Endothelial cell of umbilical vein (primary cell): ENCODE results near the gene RGS6. TPM values are rescaled to one million over a fixed set of nuclear protein-coding genes. Genes with fewer than 3 reads are reported as not detected.

Source experiments
- BruUV-seq: library from RNA; stranded (reverse); fragments of 400-500 nt; replicated peaks from 2 replicates; lab custom pipeline; 2021; lab: Mats Ljungman, UMichigan
- CTCF ChIA-PET: fragments of 300-600, 350-600 bp; sonication (Branson Sonifier 250); formaldehyde crosslinking; loops from one replicate; lab custom pipeline; 2021; ENCODE audit warnings: antibody characterized with exemption, inconsistent platforms; lab: Charles Lee
- POLR2A ChIA-PET: fragments of 300-600, 350-600 bp; sonication (Branson Sonifier 250); formaldehyde crosslinking; loops from one replicate; lab custom pipeline; 2021; ENCODE audit warnings: antibody characterized with exemption, inconsistent platforms; lab: Charles Lee
- DNase-seq: peaks from one replicate; pipeline ENCODE4 v3.0.0-alpha.2; 2011; ENCODE audit warnings: low read depth, low spot score
- FAIRE-seq: peaks from 2 replicates; lab custom pipeline; 2011; peaks lifted over from hg19 to GRCh38; lab: Jason Lieb, UNC
- H2AFZ ChIP-seq: 2 replicates; pipeline ENCODE4 v1.6.0; 2012; ENCODE audit warnings: low read depth, low read length, control low read depth, inconsistent platforms
- H3K27ac ChIP-seq: 2 replicates; pipeline ENCODE4 v1.5.1; 2011; ENCODE audit warnings: low read depth, mild to moderate bottlenecking, control low read depth, low read length, moderate library complexity; ENCODE audit not compliant: insufficient read depth
- H3K27me3 ChIP-seq, 2 experiments: 2 replicates each; pipeline versions ENCODE4 v1.6.0 to v1.6.1; 2011; ENCODE audit warnings: low read length in 2 of 2, mixed read lengths in 1 of 2; ENCODE audit not compliant: control insufficient read depth in 2 of 2, insufficient read depth in 2 of 2
- H3K36me3 ChIP-seq, 2 experiments: 2 replicates in 1 of 2; 3 replicates in 1 of 2; pipeline ENCODE4 v1.5.1; 2011; ENCODE audit warnings: low read length in 2 of 2, mild to moderate bottlenecking in 1 of 2, moderate library complexity in 1 of 2; ENCODE audit not compliant: control insufficient read depth in 2 of 2, insufficient read depth in 2 of 2; ENCODE audit errors: extremely low read depth in 1 of 2
- H3K4me1 ChIP-seq: 3 replicates; pipeline ENCODE4 v1.5.1; 2011; ENCODE audit warnings: mild to moderate bottlenecking, low read length; ENCODE audit not compliant: control insufficient read depth, insufficient read depth; ENCODE audit errors: extremely low read depth
- H3K4me2 ChIP-seq: 2 replicates; pipeline ENCODE4 v1.6.1; 2011; ENCODE audit warnings: low read length, control low read depth, mixed read lengths; ENCODE audit not compliant: insufficient read depth
- H3K4me3 ChIP-seq, 3 experiments: fragments of 200-600 bp in 1 of 3; sonication (generic), shearing (Covaris generic) in 1 of 3; replicated peaks in 1 of 3; 2 replicates each; pipeline ENCODE4 v1.5.1; 2011 to 2016; ENCODE audit warnings: control low read depth in 3 of 3, low read length in 3 of 3, mild to moderate bottlenecking in 2 of 3, inconsistent platforms in 1 of 3, low read depth in 1 of 3, moderate library complexity in 1 of 3; ENCODE audit not compliant: insufficient read depth in 1 of 3
- H3K79me2 ChIP-seq: 2 replicates; pipeline ENCODE4 v1.6.0; 2012; ENCODE audit warnings: low read length, inconsistent platforms; ENCODE audit not compliant: control insufficient read depth, insufficient read depth
- H3K9ac ChIP-seq: replicated peaks from 2 replicates; pipeline ENCODE3; 2011; ENCODE audit warnings: low read length, control low read depth; ENCODE audit not compliant: insufficient read depth; ENCODE audit errors: extremely low read depth
- H3K9me1 ChIP-seq: replicated peaks from 3 replicates; pipeline ENCODE4 v1.6.0; 2011; ENCODE audit warnings: mild to moderate bottlenecking, low read length; ENCODE audit not compliant: control insufficient read depth, insufficient read depth; ENCODE audit errors: extremely low read depth
- H3K9me3 ChIP-seq: replicated peaks from 2 replicates; pipeline ENCODE4 v1.5.1; 2012; ENCODE audit warnings: low read length, inconsistent platforms; ENCODE audit not compliant: control insufficient read depth, insufficient read depth
- H4K20me1 ChIP-seq: replicated peaks from 2 replicates; pipeline ENCODE3; 2011; ENCODE audit warnings: mild to moderate bottlenecking, low read length; ENCODE audit not compliant: control insufficient read depth, insufficient read depth; ENCODE audit errors: extremely low read depth
- EZH2 ChIP-seq: IDR thresholded peaks from 2 replicates; pipeline ENCODE4 v1.6.1; 2012; ENCODE audit warnings: borderline replicate concordance, low read depth, mild to moderate bottlenecking, moderate library complexity, low read length, inconsistent platforms; ENCODE audit not compliant: severe bottlenecking
- FOS ChIP-seq: IDR thresholded peaks from 2 replicates; pipeline ENCODE4 v1.6.1; 2011; ENCODE audit warnings: mild to moderate bottlenecking, low read length, moderate library complexity, borderline replicate concordance; ENCODE audit not compliant: insufficient read depth
- GATA2 ChIP-seq: IDR thresholded peaks from 2 replicates; pipeline ENCODE4 v1.7.0; 2011; ENCODE audit warnings: low read depth, mild to moderate bottlenecking, moderate library complexity, mixed read lengths, low read length; ENCODE audit not compliant: insufficient read length, insufficient read depth
- JUN ChIP-seq: IDR thresholded peaks from 2 replicates; pipeline ENCODE4 v1.6.1; 2011; ENCODE audit warnings: borderline replicate concordance, low read depth; ENCODE audit not compliant: insufficient read length, insufficient read depth
- MAX ChIP-seq: IDR thresholded peaks from 2 replicates; pipeline ENCODE4 v1.6.1; 2011; ENCODE audit not compliant: insufficient read depth, insufficient read length
- MYC ChIP-seq: IDR thresholded peaks from one replicate; pipeline ENCODE4 v1.6.1; 2011; ENCODE audit warnings: mild to moderate bottlenecking, low read depth, low read length
- POLR2A ChIP-seq: IDR thresholded peaks from 2 replicates; pipeline ENCODE4 v1.6.1; 2012; ENCODE audit warnings: low read depth, mild to moderate bottlenecking, control low read depth, low read length
- POLR2AphosphoS5 ChIP-seq: IDR thresholded peaks from 2 replicates; pipeline ENCODE4 v1.6.1; 2012; ENCODE audit warnings: low read depth, mild to moderate bottlenecking, control low read depth, low read length, moderate library complexity; ENCODE audit not compliant: insufficient read depth
- dilution Hi-C: fragments of 300-500 bp; cut with MboI; formaldehyde crosslinking; loops from one replicate; pipeline ENCODE4 v1.15.0; 2019; ENCODE audit warnings: low sequenced_read_pairs; ENCODE audit not compliant: extremely low pct_ligation_motif_present
- intact Hi-C: fragments of 100-400 bp; cut with micrococcal nuclease; formaldehyde crosslinking; loops from one replicate; pipeline ENCODE4 v1.10.0; 2022
- polyA plus RNA-seq, 4 experiments: library from polyadenylated mRNA; depleted of rRNA in 3 of 4; stranded (reverse) in 3 of 4; unstranded in 1 of 4; fragments of >200 nt; gene quantifications; 2 replicates each; pipeline versions ENCODE4 v1.2.1 to v1.2.3, GENCODE V29; 2011 to 2012; ENCODE audit warnings: missing spikeins in 1 of 4
- total RNA-seq: library from RNA; stranded (reverse); gene quantifications from 2 replicates; pipeline ENCODE4 v1.2.3, GENCODE V29; 2021
- TF ChIP-seq, protein P1 (sequence below), 2 donors: IDR thresholded peaks; 1 replicate in 1 of 2; 2 replicates in 1 of 2; pipeline ENCODE4 v1.5.1; 2011; ENCODE audit warnings: low read length in 2 of 2, mild to moderate bottlenecking in 2 of 2, moderate library complexity in 2 of 2, control low read depth in 1 of 2, inconsistent platforms in 1 of 2, low read depth in 1 of 2; ENCODE audit not compliant: insufficient read depth in 1 of 2; ENCODE audit errors: extremely low read depth in 1 of 2

RGS6 gene
- total and polyA plus RNA-seq, 2 donors (not counting 3 experiments of a cell fraction or from before 2014, with no cell fraction given) = not detected

DNA sequence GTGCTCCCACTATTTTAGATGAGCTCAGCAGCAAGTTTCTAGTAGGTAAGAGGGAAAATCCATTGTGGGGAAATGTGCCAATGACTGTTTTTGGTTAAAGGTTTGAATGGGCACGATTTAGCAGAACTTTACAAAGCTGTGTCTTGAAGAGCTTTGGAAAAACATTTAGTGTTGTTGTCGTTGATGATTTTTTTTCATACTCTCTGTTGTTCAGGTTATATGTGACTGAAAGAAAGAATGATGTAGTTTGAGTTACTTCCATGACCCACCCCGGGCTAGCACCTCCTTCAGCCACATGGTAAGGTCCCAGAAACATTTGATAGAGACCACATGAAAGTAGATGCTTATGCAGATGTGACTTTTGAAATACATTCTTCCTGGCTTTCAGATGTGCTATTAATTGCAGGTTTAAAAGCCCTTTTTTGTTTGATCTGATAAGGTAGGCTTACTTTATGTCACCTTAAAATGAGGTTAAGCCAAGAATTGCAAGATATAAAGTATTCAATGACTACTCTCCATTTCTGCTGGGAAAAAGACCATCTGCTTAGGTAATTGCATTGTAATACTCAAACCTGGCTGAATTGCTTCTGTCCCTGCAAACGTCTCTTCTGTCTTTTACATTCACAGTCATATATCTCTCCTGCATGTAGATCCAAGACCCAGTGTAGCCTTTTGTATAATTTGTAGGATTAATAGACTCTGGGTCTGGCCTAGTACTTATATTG lies 250.6 kb downstream of the RGS6 start:
- H3K4me2 ChIP-seq = no peak overlapping the region
- dilution Hi-C loops = no loop called here
- intact Hi-C loops = no loop called here
- CTCF ChIA-PET = no interaction called here
- FAIRE-seq (no peak), DNase-seq (no peak)
- no peak for TF ChIP-seq MYC
- no peak for TF ChIP-seq FOS
- TF ChIP-seq, protein P1, sequence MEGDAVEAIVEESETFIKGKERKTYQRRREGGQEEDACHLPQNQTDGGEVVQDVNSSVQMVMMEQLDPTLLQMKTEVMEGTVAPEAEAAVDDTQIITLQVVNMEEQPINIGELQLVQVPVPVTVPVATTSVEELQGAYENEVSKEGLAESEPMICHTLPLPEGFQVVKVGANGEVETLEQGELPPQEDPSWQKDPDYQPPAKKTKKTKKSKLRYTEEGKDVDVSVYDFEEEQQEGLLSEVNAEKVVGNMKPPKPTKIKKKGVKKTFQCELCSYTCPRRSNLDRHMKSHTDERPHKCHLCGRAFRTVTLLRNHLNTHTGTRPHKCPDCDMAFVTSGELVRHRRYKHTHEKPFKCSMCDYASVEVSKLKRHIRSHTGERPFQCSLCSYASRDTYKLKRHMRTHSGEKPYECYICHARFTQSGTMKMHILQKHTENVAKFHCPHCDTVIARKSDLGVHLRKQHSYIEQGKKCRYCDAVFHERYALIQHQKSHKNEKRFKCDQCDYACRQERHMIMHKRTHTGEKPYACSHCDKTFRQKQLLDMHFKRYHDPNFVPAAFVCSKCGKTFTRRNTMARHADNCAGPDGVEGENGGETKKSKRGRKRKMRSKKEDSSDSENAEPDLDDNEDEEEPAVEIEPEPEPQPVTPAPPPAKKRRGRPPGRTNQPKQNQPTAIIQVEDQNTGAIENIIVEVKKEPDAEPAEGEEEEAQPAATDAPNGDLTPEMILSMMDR (IDR thresholded peaks at IDR 0.05; ENCODE audit: extremely low read depth in 1 of 2, insufficient read depth in 1 of 2, low read depth in 1 of 2, low read length in 2 of 2) = no peak
- TF ChIP-seq POLR2AphosphoS5 = no peak
- no peak for TF ChIP-seq MAX
- no peak for TF ChIP-seq GATA2
- no peak for TF ChIP-seq POLR2A
- TF ChIP-seq EZH2 = no peak
- TF ChIP-seq JUN = no peak
- H3K36me3 ChIP-seq = no peaks in the 10 kb centered on the region
- no peak overlapping the region for H3K27ac ChIP-seq
- POLR2A ChIA-PET = no interaction called here
- H3K4me3 ChIP-seq = no peak overlapping the region
- H3K9me3 ChIP-seq = no peaks in the 10 kb centered on the region
- no peaks in the 10 kb centered on the region for H4K20me1 ChIP-seq
- no peak overlapping the region for H2AFZ ChIP-seq
- H3K27me3 ChIP-seq = no peaks in the 10 kb centered on the region
- no peaks in the 10 kb centered on the region for H3K79me2 ChIP-seq
- no TSS peak for BruUV-seq
- no peak overlapping the region for H3K9ac ChIP-seq
- H3K4me1 ChIP-seq = no peaks in the 10 kb centered on the region
- no peaks in the 10 kb centered on the region for H3K9me1 ChIP-seq
